Epidermal melanocyte (primary cell): ENCODE results near the gene ARID1B.

Source experiments
- DNase-seq: peaks from one replicate; pipeline ENCODE4 v3.0.0; 2011; ENCODE audit warnings: low spot score; ENCODE audit not compliant: insufficient read length

The ARID1B gene

DNA sequence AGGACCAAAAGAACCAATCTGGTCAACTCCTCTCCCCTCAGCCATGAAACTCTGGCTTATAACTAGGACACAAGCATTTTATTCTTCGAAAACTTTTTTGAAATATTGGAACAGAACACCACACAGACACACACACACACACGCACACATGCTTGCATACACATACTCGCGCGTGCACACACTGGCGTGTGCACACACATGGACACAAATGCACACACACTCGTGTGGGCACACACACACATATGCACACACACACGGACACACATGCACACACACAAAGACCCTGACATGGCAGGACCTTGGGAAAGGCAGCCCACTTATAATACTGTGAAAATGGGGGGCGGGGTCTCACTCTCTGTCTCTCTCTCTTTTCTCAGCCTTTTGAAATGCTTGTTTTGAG, 482.3 kb downstream of the ARID1B start:
- DNase-seq = no peak
